ENCODE measurements around the gene TMEM117.

DNA sequence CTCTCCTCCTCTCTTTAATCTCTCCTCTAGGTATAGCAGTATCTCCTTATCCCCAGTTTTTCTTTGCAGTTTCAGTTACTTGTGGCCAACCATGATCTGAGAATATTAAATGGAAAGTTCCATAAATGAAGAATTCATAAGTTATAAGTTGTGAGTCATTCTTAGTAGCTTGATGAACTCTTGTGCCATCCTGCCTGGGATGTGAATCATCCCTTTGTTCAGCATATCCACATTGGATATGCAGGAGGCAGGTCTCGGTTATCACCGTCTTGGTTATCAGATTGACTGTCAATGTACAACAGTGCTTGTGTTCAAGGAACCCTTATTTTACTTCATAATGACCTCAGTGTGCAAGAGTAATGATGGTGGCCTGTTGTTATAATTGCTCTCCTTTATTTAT lies 134.0 kb downstream of the TMEM117 start:
- TF ChIP-seq, protein P1, sequence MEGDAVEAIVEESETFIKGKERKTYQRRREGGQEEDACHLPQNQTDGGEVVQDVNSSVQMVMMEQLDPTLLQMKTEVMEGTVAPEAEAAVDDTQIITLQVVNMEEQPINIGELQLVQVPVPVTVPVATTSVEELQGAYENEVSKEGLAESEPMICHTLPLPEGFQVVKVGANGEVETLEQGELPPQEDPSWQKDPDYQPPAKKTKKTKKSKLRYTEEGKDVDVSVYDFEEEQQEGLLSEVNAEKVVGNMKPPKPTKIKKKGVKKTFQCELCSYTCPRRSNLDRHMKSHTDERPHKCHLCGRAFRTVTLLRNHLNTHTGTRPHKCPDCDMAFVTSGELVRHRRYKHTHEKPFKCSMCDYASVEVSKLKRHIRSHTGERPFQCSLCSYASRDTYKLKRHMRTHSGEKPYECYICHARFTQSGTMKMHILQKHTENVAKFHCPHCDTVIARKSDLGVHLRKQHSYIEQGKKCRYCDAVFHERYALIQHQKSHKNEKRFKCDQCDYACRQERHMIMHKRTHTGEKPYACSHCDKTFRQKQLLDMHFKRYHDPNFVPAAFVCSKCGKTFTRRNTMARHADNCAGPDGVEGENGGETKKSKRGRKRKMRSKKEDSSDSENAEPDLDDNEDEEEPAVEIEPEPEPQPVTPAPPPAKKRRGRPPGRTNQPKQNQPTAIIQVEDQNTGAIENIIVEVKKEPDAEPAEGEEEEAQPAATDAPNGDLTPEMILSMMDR (conservative IDR thresholded peaks at IDR 0.05 in 1 of 2, IDR thresholded peaks at IDR 0.05 in 1 of 2; ENCODE audit: extremely low read depth in 1 of 2, insufficient read depth in 1 of 2, low read depth in 1 of 2, low read length in 2 of 2): no peak
- no peak for TF ChIP-seq EZH2 (IDR thresholded peaks at IDR 0.05; ENCODE audit: borderline replicate concordance, low read length)

Data from mammary epithelial cell (primary cell).